Measurements from ENCODE around the gene ABITRAM.

Gene ABITRAM

GRCh38 chr9:108903420-108904103 lies 30.6 kb upstream of the ABITRAM start:
- TF ChIP-seq CTCF (IDR thresholded peaks at IDR 0.05) = no peak

GRCh38 chr9:108904161-108904560 lies 30.0 kb upstream of the ABITRAM start:
- no peak for TF ChIP-seq CTCF (IDR thresholded peaks at IDR 0.05)

GRCh38 chr9:108905494-108905893 lies 28.7 kb upstream of the ABITRAM start:
- TF ChIP-seq CTCF (IDR thresholded peaks at IDR 0.05) = no peak

- no peak for TF ChIP-seq CTCF (IDR thresholded peaks at IDR 0.05)
Measured at GRCh38 chr9:108910402-108910801, 23.8 kb upstream of the ABITRAM start.

GRCh38 chr9:108910914-108911313 lies 23.3 kb upstream of the ABITRAM start:
- no peak for TF ChIP-seq CTCF (IDR thresholded peaks at IDR 0.05)

- no peak for TF ChIP-seq CTCF (IDR thresholded peaks at IDR 0.05)
Measured at GRCh38 chr9:108911820-108912219, 22.4 kb upstream of the ABITRAM start.

GRCh38 chr9:108913391-108913790 lies 20.8 kb upstream of the ABITRAM start:
- no peak for TF ChIP-seq CTCF (IDR thresholded peaks at IDR 0.05)

- TF ChIP-seq CTCF (IDR thresholded peaks at IDR 0.05) = no peak
Measured at GRCh38 chr9:108919517-108919916, 14.7 kb upstream of the ABITRAM start.
